IMR-90 (cell line): ENCODE data around the gene PRELID1. TPM values are rescaled to one million over a fixed set of nuclear protein-coding genes. Genes with fewer than 3 reads are reported as not detected.

Experiments used
- ATAC-seq: fragments of 200-7000 bp; cut with Tn5 transposase; 2 replicates; pipeline ENCODE4 v1.9.1; 2020; ENCODE audit warnings: low read depth, mild to moderate bottlenecking, moderate library complexity
- BruUV-seq: library from RNA; stranded (reverse); fragments of 400-500 nt; replicated peaks from 2 replicates; lab custom pipeline; 2021; lab: Mats Ljungman, UMichigan
- CTCF ChIA-PET: fragments of 300-600 bp; formaldehyde crosslinking; extraction: SDS; loops from one replicate; lab custom pipeline; 2021; ENCODE audit warnings: antibody characterized with exemption; lab: Yijun Ruan, JAX
- POLR2A ChIA-PET: fragments of 300-600 bp; sonication (Branson Sonifier 250); formaldehyde crosslinking; loops from one replicate; lab custom pipeline; 2022; ENCODE audit warnings: antibody characterized with exemption; ENCODE audit not compliant: unreplicated experiment; lab: Charles Lee
- DNase-seq: peaks from one replicate; pipeline ENCODE4 v3.0.0; 2013
- H2AFZ ChIP-seq: replicated peaks from 2 replicates; pipeline ENCODE3; 2013; ENCODE audit warnings: low read length, mild to moderate bottlenecking; ENCODE audit not compliant: poor library complexity
- H2AK5ac ChIP-seq: 2 replicates; pipeline ENCODE4 v1.6.1; 2013; ENCODE audit warnings: low read depth, low read length, inconsistent platforms
- H2AK9ac ChIP-seq: replicated peaks from 2 replicates; pipeline ENCODE3; 2013; ENCODE audit warnings: mild to moderate bottlenecking, low read depth, low read length, moderate library complexity; ENCODE audit not compliant: poor library complexity
- H2BK120ac ChIP-seq: 2 replicates; pipeline ENCODE4 v1.6.1; 2013; ENCODE audit warnings: low read depth, low read length, inconsistent platforms
- H2BK15ac ChIP-seq: 3 replicates; pipeline ENCODE4 v1.6.1; 2013; ENCODE audit warnings: low read depth, low read length, inconsistent platforms
- H2BK20ac ChIP-seq: 2 replicates; pipeline ENCODE4 v1.6.1; 2013; ENCODE audit warnings: low read depth, mild to moderate bottlenecking, inconsistent platforms, low read length, moderate library complexity
- H2BK5ac ChIP-seq: 2 replicates; pipeline ENCODE4 v1.6.1; 2013; ENCODE audit warnings: mild to moderate bottlenecking, low read depth, low read length, inconsistent platforms; ENCODE audit not compliant: poor library complexity, severe bottlenecking
- H3K14ac ChIP-seq: replicated peaks from 2 replicates; pipeline ENCODE4 v1.6.1; 2013; ENCODE audit warnings: low read depth, low read length, inconsistent platforms
- H3K18ac ChIP-seq: 2 replicates; pipeline ENCODE4 v1.6.1; 2013; ENCODE audit warnings: low read depth, low read length, control low read depth
- H3K23ac ChIP-seq: 2 replicates; pipeline ENCODE4 v1.6.1; 2013; ENCODE audit warnings: low read depth, low read length, inconsistent platforms
- H3K27ac ChIP-seq: 2 replicates; pipeline ENCODE4 v1.5.1; 2013; ENCODE audit warnings: mild to moderate bottlenecking, control low read depth, low read length; ENCODE audit not compliant: insufficient read depth
- H3K27me3 ChIP-seq: 2 replicates; pipeline ENCODE4 v1.6.1; 2013; ENCODE audit warnings: low read length; ENCODE audit not compliant: control insufficient read depth, insufficient read depth
- H3K36me3 ChIP-seq: 2 replicates; pipeline ENCODE4 v1.6.1; 2013; ENCODE audit warnings: low read length, mixed read lengths; ENCODE audit not compliant: control insufficient read depth, insufficient read depth
- H3K4ac ChIP-seq: 2 replicates; pipeline ENCODE4 v1.6.1; 2013; ENCODE audit warnings: low read depth, low read length, inconsistent platforms
- H3K4me1 ChIP-seq: 2 replicates; pipeline ENCODE4 v1.6.1; 2013; ENCODE audit warnings: low read length, mixed read lengths; ENCODE audit not compliant: control insufficient read depth, insufficient read depth
- H3K4me2 ChIP-seq: 2 replicates; pipeline ENCODE4 v1.6.1; 2013; ENCODE audit warnings: low read depth, mild to moderate bottlenecking, control low read depth, low read length, moderate library complexity
- H3K4me3 ChIP-seq: 2 replicates; pipeline ENCODE4 v1.5.1; 2013; ENCODE audit warnings: low read depth, mild to moderate bottlenecking, control low read depth, low read length, moderate library complexity; ENCODE audit not compliant: insufficient read depth
- H3K56ac ChIP-seq: 2 replicates; pipeline ENCODE4 v1.6.1; 2013; ENCODE audit warnings: low read length, inconsistent platforms; ENCODE audit not compliant: insufficient read depth; ENCODE audit errors: extremely low read depth
- H3K79me1 ChIP-seq, 2 experiments: 2 replicates each; pipeline ENCODE4 v1.6.1; 2013; ENCODE audit warnings: low read length in 2 of 2, inconsistent platforms in 1 of 2, low read depth in 1 of 2
- H3K9ac ChIP-seq: 2 replicates; pipeline ENCODE4 v1.6.1; 2013; ENCODE audit warnings: low read depth, low read length, control low read depth
- H3K9me1 ChIP-seq: 2 replicates; pipeline ENCODE4 v1.6.1; 2013; ENCODE audit warnings: low read length, inconsistent platforms; ENCODE audit not compliant: insufficient read depth
- H3K9me3 ChIP-seq: 2 replicates; pipeline ENCODE4 v1.6.1; 2013; ENCODE audit warnings: low read length; ENCODE audit not compliant: control insufficient read depth, insufficient read depth
- H4K20me1 ChIP-seq: 2 replicates; pipeline ENCODE4 v1.6.1; 2013; ENCODE audit warnings: low read length, inconsistent platforms; ENCODE audit not compliant: insufficient read depth
- H4K5ac ChIP-seq: 2 replicates; pipeline ENCODE4 v1.6.1; 2013; ENCODE audit warnings: mild to moderate bottlenecking, low read depth, low read length, control low read depth
- H4K8ac ChIP-seq, 2 experiments: 2 replicates each; pipeline ENCODE4 v1.6.1; 2013; ENCODE audit warnings: low read depth in 2 of 2, low read length in 2 of 2, control low read depth in 1 of 2, inconsistent platforms in 1 of 2
- H4K91ac ChIP-seq: 2 replicates; pipeline ENCODE4 v1.6.1; 2013; ENCODE audit warnings: low read depth, low read length, inconsistent platforms; ENCODE audit not compliant: insufficient read depth
- BHLHE40 ChIP-seq: fragments of 150-350 bp; IDR thresholded peaks from 2 replicates; pipeline ENCODE4 v1.6.1; 2016; ENCODE audit warnings: mild to moderate bottlenecking, low read depth, low read length
- CEBPB ChIP-seq: IDR thresholded peaks from 2 replicates; pipeline ENCODE4 v1.6.1; 2012; ENCODE audit warnings: low read depth, low read length, improper control_type of control experiment
- RAD21 ChIP-seq: IDR thresholded peaks from 2 replicates; pipeline ENCODE4 v1.6.1; 2012; ENCODE audit warnings: low read length, improper control_type of control experiment
- RFX5 ChIP-seq: IDR thresholded peaks from 2 replicates; pipeline ENCODE4 v1.8.0; 2012; ENCODE audit warnings: low read depth, mild to moderate bottlenecking, low read length, moderate library complexity
- USF2 ChIP-seq: fragments of 150-350 bp; IDR thresholded peaks from 2 replicates; pipeline ENCODE4 v1.6.1; 2017; ENCODE audit warnings: mild to moderate bottlenecking, antibody characterized with exemption, low read length, low read depth
- whole genome bisulfite sequencing, 2 experiments: methylation state at CpG; one replicate each; pipeline versions ENCODE4 v1.1.5 to v1.1.7; 2013; ENCODE audit warnings: missing lambda C conversion rate in 2 of 2; ENCODE audit not compliant: insufficient read length in 1 of 2; ENCODE audit errors: extremely low coverage in 2 of 2; 5-methylcytosine and 5-hydroxymethylcytosine counted together
- dilution Hi-C: fragments of 300-500 bp; cut with HindIII; formaldehyde crosslinking; loops from one replicate; pipeline ENCODE4 v1.14.3; 2018; ENCODE audit warnings: low sequenced_read_pairs; ENCODE audit not compliant: unreplicated experiment
- in situ Hi-C: fragments of 300-500 bp; cut with MboI; formaldehyde crosslinking; loops from 3 replicates; pipeline ENCODE4 v1.14.3; 2019; ENCODE audit warnings: low sequenced_read_pairs, inconsistent platforms, mixed read lengths
- intact Hi-C: fragments of 100-400 bp; cut with micrococcal nuclease; formaldehyde crosslinking; loops from 2 replicates; pipeline ENCODE4 v1.10.0; 2022
- polyA plus RNA-seq, 3 experiments: library from polyadenylated mRNA; depleted of rRNA; stranded (reverse); fragments of >200 nt; gene quantifications; 2 replicates each; pipeline ENCODE4 v1.2.3, GENCODE V29; 2012; ENCODE audit warnings: low replicate concordance in 1 of 3
- total RNA-seq: library from RNA; depleted of rRNA; stranded (reverse); fragments of >200 nt; gene quantifications from 2 replicates; pipeline ENCODE4 v1.2.3, GENCODE V29; 2012

The PRELID1 gene
- total and polyA plus RNA-seq, 2 of the 4 experiments (the other 2 are of a cell fraction), result 116 to 239 TPM

- Histone ChIP-seq H3K56ac (no peak overlapping the region), H3K14ac (no peak overlapping the region), H2BK20ac (no peak overlapping the region), H3K18ac (no peak overlapping the region), H3K27ac (no peak overlapping the region), H4K20me1 (peaks cover 8% of the 10 kb centered on the region), H3K9ac (no peak overlapping the region), H3K9me1 (no peaks in the 10 kb centered on the region), H3K36me3 (peaks cover 87% of the 10 kb centered on the region), H3K4ac (no peak overlapping the region), H2BK15ac (no peak overlapping the region), H3K4me3 (no peak overlapping the region), H2BK5ac (no peak overlapping the region), H2AK9ac (no peak overlapping the region), H3K23ac (no peak overlapping the region), H3K4me2 (no peak overlapping the region), H4K5ac (no peak overlapping the region), H3K9me3 (no peaks in the 10 kb centered on the region), H4K8ac (no peak overlapping the region), H2AFZ (no peak overlapping the region), H3K27me3 (no peaks in the 10 kb centered on the region), H3K4me1 (no peaks in the 10 kb centered on the region), H2AK5ac (no peak overlapping the region), H4K91ac (no peak overlapping the region), H2BK120ac (no peak overlapping the region), H3K79me1 (peaks cover 0 to 17% of the 10 kb centered on the region in 2 experiments; a peak in 3 of 4 replicates)
- in situ Hi-C loops, result no loop called here
- no TSS peak for BruUV-seq
- CTCF ChIA-PET, result no interaction called here
- no peak for DNase-seq
- no peak for ATAC-seq
- POLR2A ChIA-PET, result no interaction called here
- intact Hi-C loops, result no loop called here
- WGBS, 2 experiments, result 96% methylated on average over 10 of the region's 15 CpGs; no CpG with 5 or more reads in 1 of the 2 experiments
- TF ChIP-seq RFX5 (no peak), BHLHE40 (no peak), USF2 (no peak), CEBPB (no peak), RAD21 (no peak)
- dilution Hi-C loops, result no loop called here
Measured at GRCh38 chr5:177334155-177334551, 30.6 kb downstream of the PRELID1 start.
